HL-60 (cell line): Measurements from ENCODE around the gene GPD1.

Experiments
- SPI1 ChIP-seq: IDR thresholded peaks from 2 replicates; pipeline ENCODE4 v1.6.1; 2012; ENCODE audit warnings: low read depth, mild to moderate bottlenecking, borderline replicate concordance
- TF ChIP-seq, protein P1 (sequence below): IDR thresholded peaks from one replicate; pipeline ENCODE4 v1.5.1; 2011; ENCODE audit warnings: low read length, control low read depth, inconsistent platforms; ENCODE audit not compliant: insufficient read depth

DNA sequence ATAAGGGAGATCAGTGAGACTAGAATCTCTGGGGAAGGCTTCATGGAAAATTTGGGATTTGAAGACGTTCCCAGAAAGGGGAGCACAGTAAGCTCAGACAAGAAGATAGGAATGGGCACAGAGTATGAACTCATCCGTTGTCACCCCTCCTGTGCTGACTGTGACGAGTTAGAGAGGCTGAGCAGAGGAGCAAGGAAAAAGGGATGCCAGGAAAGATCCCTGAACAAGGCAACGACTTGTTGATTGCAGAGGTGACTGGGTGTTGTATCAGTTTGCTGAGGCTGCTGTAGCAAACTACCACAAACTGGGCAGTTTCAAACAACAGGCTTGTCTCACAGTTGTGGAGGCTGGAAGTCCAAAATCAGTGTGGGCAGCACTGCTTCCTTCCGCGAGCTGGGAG lies 5.9 kb upstream of the GPD1 start:
- TF ChIP-seq, protein P1, sequence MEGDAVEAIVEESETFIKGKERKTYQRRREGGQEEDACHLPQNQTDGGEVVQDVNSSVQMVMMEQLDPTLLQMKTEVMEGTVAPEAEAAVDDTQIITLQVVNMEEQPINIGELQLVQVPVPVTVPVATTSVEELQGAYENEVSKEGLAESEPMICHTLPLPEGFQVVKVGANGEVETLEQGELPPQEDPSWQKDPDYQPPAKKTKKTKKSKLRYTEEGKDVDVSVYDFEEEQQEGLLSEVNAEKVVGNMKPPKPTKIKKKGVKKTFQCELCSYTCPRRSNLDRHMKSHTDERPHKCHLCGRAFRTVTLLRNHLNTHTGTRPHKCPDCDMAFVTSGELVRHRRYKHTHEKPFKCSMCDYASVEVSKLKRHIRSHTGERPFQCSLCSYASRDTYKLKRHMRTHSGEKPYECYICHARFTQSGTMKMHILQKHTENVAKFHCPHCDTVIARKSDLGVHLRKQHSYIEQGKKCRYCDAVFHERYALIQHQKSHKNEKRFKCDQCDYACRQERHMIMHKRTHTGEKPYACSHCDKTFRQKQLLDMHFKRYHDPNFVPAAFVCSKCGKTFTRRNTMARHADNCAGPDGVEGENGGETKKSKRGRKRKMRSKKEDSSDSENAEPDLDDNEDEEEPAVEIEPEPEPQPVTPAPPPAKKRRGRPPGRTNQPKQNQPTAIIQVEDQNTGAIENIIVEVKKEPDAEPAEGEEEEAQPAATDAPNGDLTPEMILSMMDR, result no peak
- TF ChIP-seq SPI1, result no peak
